Amygdala (tissue), 56 donors: ENCODE results near the gene GLIPR2.
"Not testable (repeated sequence)": the region's sequence is repeated elsewhere in the genome, so short reads cannot be mapped to it uniquely, and the experiment has no call there.

Experiments used
- DNase-seq, 56 donors: peaks; one replicate each; lab custom pipeline; 2025; lab: John Stamatoyannopoulos, UW

GLIPR2 gene

DNA sequence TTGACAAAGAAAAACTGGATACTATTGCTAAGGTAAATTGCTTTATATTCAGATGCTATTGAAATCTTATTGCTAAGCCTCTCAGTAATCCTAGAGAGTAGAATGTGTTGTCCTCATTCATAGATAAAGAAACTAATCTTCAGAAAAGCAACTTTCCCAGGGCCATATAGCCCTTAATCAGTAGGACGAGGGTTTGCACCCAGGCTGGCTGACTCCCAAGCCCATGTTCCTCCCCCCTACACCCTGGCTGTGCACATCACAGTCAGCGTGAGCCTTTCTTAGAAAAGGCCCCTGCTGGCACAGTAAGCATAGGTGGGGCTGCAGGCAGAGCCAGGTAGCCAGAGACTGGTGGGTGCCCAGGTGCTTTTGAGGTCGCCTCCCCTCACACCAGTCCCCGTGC is 15.8 kb upstream of the GLIPR2 start:
- DNase-seq = no peak

DNA sequence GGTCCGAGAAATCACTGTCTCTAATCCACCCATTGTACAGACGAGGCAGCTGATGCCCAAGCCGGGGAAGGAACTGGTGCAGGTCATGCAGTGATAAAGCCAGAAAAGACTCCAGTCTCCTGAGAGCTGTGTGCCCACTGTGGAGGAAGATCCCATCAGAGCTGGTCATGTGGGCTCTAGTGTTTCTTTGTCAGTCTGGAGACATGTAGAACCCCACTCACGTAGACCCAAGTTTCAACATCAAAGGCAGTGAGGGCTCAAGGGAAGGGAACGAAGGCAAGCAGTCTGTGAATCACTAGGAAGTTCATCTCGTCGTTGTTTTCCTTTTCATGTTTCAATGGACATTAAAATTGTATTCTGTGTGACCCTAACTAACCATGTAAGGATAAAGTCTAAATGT is 14.6 kb upstream of the GLIPR2 start:
- DNase-seq = no peak

DNA sequence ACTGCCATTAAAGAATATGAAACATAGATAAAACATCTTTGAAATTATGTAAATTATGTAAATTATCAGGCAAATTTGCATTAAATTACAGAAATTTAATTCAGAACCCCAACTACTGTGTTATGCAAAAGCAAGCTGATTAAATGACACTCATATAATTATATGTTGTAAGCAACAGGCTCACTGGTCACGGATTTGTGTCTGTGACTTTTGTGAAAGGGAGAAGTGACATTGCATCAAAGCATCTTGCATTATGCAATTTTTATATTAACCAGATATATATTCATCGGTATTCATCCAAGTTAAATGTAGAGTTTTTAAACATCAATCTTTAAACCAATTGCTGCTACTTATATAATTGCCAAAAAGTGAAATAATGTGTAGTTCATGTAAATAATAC is 13.0 kb upstream of the GLIPR2 start:
- no peak for DNase-seq

DNA sequence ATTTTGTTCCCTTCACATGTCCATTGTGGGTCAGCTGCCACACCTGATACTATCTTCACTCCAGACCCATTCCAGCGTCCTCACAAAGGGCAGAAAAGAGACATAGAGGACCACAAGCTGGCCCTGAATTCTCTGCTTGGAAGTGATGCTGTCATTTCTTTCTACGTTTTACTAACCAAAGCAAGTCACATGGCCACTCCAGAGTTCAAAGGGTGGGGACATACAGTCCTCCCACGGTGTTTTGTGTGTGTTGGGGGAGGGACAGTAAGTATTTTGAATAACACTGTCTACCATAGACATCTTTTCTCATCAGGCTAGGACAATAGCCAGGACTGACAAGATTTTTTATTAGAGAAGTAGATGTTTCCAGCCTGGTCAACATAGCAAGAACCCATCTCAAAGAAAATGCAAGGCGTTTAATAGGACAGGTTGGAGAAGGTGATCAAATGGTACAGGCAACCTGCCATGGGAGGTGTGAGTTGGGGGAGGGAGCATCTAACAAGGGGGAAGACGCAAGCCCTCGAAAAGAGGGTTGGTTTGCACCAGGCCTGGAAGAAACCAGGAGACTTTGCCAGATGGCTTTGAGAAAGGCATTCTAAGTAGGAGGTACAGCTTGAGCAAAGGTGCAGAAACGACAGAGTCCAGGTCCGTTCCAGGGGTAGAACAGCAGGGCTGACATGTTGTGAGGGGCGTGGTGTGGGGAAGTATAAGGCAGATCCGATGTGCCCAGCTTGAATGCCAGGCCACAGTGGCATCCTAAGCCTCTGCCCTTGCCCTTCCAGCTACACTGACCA is 11.3 kb upstream of the GLIPR2 start:
- no peak for DNase-seq

DNA sequence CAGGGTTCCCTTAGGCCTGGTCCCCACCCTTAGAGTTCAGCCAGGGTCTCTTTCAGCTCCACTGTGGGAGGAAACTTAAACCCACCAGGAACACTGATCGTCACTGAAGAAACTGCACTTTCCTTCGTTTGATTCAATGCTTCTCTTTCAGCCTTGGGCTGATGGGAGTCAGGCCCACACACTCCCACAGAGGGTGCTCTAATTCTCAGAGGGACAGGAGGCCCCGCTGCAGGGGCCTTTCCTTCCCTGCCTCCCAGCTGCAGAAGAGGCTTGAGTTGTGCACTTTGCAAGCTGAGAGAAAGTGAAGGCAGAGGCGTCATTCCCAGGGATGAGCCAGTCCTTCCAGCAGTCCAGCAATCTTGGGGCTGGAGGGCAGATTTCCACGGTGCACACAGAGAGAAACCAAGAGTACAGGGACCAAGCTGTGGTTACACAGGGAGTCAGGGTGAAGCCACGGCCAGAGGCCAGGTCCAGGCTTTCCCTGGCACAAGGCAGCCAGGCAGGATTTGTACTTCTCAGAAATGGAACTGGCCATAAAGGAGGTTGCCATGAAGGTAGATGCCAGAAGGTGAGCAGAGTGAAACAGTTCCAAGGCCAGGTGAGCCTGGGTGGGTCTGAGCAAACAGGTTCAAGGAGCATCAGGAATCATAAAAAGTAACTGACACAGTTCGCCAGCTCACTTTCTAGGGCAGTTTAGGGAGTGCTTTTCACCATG is 10.4 kb upstream of the GLIPR2 start:
- DNase-seq = no peak

DNA sequence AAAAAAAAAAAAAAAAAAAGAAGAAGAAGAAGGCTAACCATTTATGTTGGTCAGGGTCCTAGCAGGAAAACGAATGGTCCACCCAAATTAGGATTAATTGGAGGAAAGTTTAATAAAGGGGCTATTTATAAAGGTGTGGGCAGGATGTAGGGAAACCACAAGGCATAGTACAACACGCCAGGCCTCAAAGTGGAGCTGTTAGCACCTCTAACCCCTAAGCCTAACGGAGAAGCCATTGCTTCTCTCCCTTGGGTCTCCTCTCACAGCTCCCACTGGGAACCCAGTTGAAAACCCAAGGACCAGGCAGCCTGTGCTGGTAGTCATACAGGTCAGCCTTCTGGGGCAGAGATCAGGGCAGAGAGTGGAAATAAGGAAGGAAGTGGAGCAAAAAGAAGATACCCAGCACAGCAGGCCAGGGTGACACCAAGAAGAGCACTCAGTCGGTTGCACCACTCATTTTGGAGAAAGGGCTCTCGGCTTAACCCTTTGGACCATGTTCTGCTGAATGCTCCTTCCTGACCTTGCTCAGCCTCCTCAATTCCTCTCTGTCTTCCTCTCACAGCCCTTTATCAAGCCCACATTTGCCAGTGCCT is 8.8 kb upstream of the GLIPR2 start:
- DNase-seq = peak in 1 of 56 donors; percentile 5

DNA sequence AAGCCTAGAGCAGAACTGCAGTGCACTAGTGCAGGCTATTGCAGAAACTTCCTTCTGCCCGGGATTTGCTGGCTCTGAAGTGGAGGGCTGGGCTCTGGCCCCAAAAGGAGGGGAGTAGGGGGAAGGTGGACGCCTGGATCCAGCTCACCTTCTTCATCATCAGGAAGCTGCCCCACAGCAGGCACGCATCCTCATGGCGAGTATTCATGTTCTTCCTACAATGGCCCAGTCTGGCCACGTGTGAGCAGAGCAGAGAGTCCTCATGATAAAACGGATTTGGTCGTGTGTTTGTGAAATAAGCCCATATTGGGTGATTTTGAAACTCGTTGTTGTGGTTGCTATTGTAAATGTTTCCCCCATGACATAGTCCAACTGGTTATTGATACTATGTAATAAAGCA is 8.2 kb upstream of the GLIPR2 start:
- DNase-seq = no peak

DNA sequence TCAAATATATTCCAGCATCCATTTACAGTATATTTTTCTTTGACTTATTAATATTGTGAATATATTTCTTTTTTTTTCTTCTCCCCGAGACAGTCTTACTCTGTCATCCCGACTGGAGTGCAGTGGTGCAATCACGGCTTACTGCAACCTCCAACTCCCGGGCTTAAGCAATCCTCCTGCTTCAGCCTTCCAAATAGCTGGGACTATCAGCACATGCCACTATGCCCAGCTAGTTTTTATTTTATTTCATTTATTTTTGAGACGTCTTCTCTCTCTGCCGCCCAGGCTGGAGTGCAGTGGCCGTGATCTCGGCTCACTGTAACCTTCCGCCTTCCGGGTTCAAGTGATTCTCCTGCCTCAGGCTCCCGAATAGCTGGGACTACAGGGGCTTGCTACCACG is 7.4 kb upstream of the GLIPR2 start:
- DNase-seq = no peak

DNA sequence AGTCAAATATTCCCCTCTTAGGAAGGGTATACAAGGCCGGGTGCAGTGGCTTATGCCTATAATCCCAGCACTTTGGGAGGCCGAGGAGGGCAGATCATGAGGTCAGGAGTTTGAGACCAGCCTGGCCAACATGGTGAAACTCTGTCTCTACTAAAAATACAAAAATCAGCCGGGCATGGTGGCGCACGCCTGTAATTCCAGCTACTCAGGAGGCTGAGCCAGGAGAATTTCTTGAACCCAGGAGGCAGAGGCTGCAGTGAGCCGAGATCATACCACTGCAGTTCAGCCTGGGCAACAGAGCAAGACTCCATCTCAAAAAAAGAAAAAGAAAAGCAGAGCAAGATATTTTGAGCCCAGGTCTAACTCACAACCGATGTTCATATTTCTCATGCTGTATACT is 4.9 kb upstream of the GLIPR2 start:
- DNase-seq = not testable (repeated sequence)

DNA sequence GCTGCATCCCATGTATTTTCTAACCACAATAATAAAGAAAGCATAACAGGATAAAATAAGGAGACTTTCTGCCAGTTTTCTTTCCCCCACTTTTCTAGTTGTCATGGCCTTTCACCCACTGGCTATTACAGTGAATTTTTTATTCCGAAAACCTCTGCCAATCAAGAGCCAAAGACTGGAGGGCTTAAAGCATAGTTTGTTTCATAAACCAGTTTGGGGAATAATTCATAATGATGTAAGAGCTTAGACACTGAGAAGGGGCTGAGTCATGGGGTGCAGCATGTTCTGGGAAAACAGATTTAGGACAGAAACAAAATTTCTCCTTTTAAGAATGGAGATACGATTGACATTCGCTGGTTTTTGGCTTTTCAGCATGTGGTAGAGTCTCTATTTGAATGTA is 4.4 kb upstream of the GLIPR2 start:
- no peak for DNase-seq

DNA sequence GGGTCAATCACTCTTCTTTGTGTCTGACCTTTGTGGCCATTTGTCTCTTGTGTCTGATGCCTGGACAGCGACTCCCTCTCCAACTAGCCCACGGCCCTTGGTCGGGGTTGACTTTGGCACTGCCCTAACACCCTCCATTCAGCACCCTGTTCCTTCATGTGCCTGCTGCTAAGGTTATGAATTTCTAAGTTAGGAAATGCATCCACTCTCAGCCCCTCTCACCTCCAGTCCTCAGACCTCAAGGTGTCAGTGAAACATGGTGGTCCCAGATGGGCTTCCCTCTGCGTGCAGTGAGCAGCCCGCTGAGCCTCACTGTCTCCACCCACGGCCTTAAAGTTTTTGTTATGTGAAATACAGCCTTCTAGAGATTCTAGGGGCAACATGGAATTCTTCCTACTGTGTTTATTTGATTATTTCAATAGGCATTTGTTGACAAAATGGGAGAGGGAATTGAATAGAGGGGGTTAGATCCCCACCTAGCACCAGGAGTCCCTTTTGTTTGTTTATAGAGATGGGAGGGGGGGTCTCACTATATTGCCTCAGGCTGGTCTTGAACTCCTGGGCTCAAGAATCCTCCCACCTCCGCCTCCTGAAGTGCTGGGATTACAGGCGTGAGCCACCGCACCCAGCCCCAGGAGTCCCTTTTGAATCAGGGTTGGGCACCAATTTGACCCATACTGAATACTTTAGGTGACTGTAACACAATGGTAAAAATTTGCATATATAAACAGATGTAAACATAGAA is 1.6 kb upstream of the GLIPR2 start:
- DNase-seq = no peak

DNA sequence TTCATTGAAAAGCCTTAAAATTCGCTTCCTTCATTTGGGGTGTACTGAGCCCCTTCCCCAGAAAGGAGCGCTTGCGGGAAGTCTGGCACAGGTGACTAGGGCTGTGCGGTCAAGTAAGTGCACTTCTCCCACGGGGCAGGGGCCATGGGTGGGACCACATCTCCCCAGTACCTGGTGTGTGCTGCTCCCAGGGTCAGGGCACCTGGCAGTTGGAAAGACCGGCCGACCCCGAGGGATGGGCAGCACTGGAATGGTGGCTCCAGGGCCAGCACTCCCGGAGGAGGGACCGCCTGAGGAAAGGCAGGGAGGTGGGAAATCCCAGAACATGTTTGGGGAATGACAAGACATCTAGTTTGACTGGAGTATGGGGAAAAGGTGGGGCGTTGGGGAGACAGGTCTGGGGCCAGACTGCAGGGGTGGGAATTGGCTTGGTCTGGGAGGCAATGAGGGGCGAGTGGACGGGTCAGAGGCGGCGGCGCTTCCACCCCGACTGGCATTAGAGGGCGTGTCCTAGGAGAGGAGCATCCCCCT is 727 bp upstream of the GLIPR2 start:
- peak in 1 of 56 donors; percentile 51 for DNase-seq

DNA sequence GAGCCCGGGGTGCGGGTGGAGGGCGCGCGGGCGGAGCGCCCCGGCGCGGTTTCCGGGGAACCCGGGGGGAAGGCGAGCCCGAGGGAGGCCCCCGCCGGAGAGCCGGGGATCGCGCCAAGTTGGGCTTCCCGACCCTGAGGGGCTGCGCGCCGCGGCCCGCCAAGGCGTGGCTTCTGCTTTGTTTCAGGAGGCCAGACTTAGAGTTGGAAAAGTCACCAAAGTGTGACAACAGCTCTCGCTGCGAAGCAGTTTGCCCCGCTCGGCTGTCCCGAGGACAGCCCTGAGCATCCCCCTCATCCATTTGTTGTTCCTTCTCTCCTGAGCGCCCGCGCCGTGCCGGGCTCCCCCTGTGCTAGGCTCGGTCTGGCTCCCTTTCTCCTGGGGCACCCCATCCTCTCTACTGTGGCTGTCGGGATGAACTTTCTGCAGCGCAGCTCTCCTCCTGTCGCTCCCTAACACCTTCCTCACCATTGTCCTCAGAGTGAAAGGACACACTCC is 410 bp downstream of the GLIPR2 start:
- peak in 3 of 56 donors; percentile 43 to 50 (median 49) for DNase-seq

DNA sequence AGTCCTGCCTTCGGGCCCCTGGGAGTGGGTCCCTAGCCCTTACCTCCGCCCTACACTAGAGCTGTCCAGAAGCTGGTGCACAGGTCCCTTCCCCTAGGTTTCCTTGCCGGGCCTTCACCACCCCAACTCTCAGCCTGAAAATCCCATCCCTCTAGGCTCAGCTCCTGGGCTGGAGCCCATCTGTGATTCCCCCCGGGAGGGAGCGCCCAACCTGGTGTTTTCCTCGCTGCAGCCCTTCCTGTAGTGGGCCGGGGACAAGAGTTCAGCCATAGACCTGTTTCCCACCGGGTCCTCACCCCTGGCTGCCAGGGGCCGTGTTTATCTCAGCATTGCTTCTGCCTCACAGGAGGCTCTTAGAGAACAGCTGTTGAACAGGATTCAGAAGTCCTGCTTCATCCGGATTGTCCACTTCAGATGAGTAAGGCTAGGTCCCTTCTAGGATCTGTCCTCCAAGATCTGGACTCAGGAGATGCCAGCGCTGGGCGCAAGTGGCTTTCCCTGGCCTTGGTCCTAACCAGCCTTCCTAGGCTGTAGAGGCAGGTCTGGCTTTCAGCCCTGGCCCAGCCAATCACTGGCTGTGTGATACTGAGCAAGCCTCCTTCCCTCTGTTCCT is 965 bp downstream of the GLIPR2 start:
- DNase-seq = peak in 8 of 56 donors; percentile 12 to 46 (median 30)

DNA sequence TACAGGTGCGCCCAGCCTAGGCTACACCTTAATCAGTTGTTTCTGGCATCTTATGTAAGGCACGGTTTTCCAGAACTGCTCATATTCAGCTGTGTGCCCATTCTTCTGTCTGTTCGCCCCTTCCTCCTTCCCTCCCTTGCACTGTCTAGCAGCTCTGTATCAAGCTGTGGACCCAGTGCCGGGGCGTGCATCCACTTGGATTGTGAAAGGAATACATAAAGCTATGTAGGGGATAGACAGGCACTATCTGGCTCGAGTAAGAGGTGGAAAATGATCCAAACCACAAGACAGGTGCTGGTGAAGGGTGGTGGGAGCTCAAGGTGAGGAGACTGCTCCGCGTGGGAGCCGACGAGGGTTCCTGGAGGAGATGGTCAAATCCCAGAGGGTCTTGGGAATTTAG is 2.0 kb downstream of the GLIPR2 start:
- no peak for DNase-seq

DNA sequence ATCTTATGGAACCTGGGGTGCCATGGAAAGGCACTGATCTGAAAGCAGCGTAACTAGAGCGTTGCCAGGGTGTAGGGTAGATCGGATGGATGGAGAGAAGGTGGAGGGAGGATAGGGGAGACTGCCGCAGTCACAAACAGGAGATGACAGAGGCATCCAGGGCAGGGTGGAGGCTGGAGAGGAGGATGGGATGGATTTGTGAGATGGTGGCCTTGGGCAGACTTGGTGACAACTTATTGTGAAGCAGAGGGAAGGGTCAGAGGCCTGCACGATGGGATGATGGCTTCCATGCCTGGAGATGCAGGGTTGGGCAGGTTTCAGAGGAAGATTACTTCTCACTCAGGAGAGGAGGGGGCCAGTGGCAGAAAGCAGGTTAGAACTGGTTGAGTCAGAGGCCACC is 2.4 kb downstream of the GLIPR2 start:
- DNase-seq = no peak

DNA sequence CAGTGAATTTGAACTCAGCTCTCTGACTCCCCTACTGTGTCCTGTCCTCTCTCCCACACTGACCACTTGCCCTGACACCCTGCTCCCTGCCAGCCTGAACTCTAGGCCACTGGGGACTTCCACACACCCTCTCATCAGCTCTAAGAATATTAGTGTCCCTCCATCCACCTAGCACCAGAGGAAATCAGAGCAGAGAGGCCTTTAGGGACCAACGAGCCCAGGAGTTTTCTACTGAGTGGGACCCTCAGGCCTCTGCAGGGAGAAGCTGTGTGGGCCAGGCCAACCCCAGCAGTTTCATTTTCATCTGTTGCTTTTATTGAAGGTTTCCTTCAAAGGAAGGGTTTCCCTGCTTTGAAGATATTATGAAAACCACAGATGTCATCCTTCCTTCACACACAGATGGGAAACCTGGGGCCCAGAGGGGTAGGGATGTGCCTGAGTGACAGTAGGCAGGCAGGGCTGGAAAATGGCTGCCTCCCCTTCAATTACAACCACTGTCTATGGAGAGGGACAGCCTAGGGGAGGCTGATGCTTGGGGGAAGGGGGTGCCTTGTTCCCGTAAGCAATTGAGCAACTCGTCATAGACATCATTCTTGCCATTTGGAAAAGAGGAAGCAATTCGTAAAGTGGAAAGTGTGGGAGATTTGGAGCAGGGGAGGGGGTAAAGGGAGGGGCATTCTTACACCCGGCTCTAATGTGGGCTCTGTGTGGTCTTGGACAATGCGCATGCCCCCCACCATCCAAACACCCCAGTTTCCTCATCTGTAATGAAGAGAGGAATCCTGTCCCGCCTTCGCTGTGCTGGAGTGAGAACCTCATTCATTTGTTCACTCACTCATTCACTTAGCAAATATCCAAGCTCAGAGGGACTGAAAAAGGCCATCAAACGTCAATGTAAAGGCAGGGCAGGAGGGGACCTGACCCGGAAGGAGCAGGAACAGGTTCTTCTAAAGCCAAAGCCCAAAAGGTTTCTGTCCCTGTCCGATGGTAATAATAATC is 3.9 kb downstream of the GLIPR2 start:
- DNase-seq = no peak

DNA sequence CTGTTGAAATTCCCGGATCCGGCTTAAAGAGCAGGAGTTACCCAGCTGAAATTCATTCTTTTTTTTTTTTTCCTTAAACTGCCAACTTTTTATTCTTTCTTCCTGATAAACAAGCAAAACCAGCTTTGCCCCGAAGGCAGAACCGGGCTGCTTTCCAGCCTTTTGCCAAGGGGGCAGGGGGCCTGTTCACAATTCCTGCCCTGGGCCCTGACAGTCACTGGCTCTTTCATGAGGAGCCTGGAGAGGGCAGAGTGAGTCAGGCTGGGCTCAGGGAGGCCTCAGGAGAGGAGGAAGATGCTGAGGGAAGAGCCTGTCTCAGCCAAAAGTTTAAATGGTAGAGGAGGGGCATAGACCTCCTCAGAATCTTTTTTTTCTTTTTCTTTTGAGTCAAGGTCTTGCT is 4.8 kb downstream of the GLIPR2 start:
- peak in 10 of 56 donors; percentile 12 to 62 (median 32) for DNase-seq

DNA sequence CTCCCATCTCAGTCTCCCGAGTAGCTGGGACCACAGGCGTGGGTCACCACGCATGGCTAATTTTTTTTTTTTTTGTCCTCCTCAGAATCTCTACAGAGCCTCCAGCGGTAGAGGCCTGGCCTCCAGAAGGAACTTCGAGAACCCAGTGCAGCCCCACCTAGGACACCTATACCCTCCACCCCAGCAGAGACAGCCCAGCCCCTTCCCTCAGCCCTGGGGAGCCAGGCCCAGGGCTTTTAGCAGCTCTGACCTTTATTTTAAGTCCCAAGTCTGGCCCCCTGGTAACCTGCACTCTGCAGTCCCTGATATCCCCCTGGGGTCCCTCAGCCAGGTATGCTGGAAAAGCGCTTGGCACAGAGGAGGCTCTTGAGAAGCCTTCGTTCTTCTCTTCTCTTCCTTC is 5.2 kb downstream of the GLIPR2 start:
- DNase-seq = no peak
